ENCODE results near the gene BHLHE40.

The BHLHE40 gene

DNA sequence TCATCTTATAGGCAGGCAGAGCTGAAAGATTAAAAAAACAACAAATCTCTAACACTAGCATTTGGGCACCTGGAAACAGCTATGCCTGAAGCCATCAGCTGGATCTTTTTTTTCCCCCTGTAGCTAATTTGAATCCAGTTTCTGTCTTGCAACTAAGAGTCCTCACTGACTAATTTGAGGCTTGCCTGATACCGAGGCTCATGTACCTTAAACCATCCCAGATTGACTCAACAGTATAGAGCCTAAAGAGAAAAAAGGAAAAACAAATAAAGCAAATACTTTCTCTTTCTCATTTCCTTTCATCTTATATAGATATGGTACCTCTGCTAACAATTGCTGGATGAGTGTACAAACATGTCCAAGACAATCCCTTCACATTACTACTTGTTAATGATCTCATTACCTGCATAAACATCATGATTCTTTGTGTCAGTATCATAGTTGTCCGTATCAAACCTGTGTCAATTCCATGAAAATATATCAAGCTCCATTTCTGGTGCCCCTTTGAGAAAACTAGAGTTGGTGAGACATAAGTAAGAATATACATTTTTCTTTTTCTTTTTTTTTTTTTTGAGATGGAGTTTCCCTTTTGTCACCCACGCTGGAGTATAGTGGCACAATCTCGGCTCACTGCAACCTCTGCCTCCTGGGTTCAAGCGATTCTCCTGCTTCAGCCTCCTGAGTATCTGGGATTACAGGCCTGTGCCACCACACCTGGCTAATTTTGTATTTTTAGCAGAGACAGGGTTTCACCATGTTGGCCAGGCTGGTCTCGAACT, 43.1 kb downstream of the BHLHE40 start:
- DNase-seq = no peak

DNA sequence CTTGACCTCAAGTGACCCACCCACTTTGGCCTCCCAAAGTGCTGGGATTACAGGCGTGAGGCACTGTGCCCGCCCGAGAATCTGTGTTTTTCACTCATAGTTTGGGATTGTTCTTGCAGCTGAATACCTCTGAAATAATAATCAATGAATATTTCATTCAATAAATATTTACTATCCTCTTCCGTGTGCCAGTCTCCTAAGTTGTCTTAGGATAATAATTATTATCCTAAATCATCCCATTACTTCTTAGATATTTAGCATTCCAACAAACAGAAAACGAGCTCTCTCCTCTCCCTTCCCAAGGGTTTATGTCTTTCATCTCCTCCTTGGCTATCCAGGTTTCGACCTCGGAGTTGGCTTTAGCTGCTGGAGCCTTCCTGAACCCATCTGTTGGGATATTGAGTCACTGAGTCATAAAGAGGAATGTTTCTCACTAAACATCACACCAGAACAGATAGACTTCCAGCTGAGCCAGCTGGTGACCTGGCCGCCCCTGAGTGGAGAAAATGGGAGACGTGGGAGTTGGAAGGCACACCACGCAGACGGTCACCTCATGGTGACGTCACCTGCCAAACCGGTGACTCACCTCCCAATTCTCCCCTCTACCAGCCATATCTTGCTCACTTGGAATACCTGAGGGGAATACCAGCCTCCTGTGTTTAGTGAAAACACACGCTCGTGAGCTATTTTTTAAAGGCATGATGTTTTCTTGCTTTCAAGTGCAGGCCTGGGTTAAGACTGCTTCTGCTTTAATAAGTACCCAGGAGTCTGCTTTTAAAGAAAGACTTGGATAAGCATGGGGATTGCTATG, 43.9 kb downstream of the BHLHE40 start:
- DNase-seq = peak; percentile 53

DNA sequence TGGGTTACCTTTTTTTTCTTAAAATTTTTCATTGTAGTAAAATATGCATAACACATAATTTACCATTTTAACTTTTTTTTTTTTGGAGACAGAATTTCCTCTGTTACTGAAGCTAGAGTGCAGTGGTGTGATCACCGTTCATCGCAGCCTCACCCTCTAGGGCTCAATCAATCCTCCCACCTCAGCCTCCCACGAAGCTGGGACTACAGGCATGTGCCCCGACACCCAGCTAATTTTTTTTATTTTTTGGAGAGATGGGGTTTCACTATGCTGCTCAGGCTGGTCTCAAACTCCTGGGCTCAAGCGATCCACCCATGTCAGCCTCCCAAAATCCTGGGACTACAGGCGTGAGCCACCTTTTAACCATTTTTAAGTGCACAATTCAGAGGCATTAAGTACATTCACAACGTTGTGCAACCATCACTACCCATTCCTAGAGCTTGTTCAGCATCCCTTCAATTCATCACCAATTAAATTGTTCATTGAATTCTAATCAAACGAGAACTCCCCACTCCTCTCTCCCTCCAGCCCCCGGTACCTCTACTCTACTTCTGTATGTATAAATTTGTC, 44.6 kb downstream of the BHLHE40 start:
- DNase-seq = no peak

DNA sequence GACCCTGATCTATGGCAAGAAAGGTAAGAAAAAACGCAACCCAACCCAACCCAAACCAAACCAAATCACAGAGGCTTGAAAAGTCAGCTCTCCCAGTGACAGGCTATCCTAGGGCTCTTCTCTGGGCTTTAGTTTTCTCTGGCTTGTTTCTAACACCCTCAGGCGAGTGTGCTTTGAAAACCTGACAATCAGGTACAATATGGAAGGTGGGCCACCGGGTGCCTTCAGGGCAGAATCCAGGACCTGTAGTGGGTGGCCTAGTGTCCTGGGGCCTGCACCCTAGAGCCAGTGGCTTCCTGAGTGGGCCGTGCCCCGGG, 46.8 kb downstream of the BHLHE40 start:
- no peak for DNase-seq

DNA sequence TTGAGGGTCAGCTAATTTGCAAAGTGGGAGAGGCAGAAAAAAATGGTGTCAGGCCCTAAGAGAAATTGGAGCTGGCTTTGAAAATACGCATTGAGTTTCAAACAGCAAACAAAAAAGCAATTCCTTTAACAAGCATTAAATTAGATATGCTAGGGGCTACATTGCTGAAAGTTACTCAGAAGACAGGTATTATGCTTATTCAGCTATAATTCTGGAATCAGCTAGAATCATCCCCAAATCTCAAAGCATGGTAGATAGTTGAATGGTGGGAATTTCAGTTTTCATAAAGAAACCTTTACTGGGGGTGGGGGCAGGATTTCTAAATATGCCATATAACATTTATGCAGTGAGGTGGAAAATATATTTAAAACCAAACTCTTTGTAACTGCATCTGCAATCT, 50.5 kb downstream of the BHLHE40 start:
- no peak for DNase-seq

DNA sequence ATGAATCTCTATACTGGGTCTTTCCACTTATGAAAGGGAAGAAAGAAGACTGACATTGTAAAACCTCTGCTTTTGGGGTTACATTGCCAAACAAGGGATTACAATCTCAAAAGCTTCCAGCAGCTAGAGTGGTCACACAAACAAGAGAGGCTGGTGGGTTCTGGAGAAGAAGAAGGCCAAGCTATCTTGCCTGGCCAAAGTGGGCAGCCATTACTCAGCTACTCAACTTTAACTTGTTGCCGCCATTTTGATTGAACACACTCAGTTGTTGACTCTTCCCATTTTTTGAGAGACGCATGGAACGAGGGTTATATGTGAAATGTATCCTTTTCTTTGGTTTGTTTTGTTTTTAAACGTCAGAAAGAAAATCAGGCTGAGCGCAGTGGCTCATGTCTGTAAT, 50.9 kb downstream of the BHLHE40 start:
- DNase-seq = no peak

DNA sequence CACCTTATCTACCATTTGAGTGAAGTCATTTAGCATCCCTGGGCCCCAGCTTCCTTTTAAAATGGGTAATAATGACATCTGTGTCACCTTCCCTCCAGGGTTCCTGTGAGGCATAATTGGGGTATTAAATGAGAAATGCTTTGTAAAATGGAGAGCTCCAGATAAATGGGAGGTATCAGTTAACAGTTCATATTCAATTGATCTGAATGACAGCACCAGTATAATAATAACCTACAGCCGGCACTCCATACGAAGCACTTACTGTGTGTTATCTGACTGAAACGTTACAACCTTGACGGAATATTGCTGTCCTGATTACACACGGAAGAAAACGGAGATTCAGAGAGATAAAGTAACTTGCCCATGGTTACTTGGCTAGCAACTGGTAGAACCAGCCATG, 53.6 kb downstream of the BHLHE40 start:
- DNase-seq = no peak
